ENCODE results near the gene DIAPH3.

DIAPH3 gene

GRCh38 chr13:59658738-59659330, 504.9 kb downstream of the DIAPH3 start:
- Histone ChIP-seq H4K20me1 (ENCODE audit: control insufficient read depth, insufficient read depth, low read depth, low read length) (no peaks in the 10 kb centered on the region), H3K27me3 (ENCODE audit: control insufficient read depth, low read length) (no peaks in the 10 kb centered on the region), H3F3A (ENCODE audit: control insufficient read depth, insufficient read depth) (no peaks in the 10 kb centered on the region), H3K4me3 (ENCODE audit: low read length) (no peak overlapping the region), H3K4me2 (ENCODE audit: low read length) (no peak overlapping the region), H3K79me2 (ENCODE audit: control insufficient read depth, low read length) (no peaks in the 10 kb centered on the region), H3K9me2 (replicated peaks; ENCODE audit: control insufficient read depth, low read length) (no peaks in the 10 kb centered on the region), H3K4me1 (ENCODE audit: control insufficient read depth, low read length) (no peaks in the 10 kb centered on the region), H3K9me3 (ENCODE audit: control insufficient read depth, insufficient read depth, low read length) (no peaks in the 10 kb centered on the region), H3K27ac (ENCODE audit: low read depth, low read length) (no peak overlapping the region), H3K36me3 (ENCODE audit: control insufficient read depth, low read length) (no peaks in the 10 kb centered on the region)
- TF ChIP-seq EZH2phosphoT487 (IDR thresholded peaks at IDR 0.05; ENCODE audit: borderline replicate concordance, low read length) (no peak), CTCF (IDR thresholded peaks at IDR 0.05; ENCODE audit: low read depth, low read length, poor library complexity, severe bottlenecking) (no peak)

- Histone ChIP-seq H3K4me1 (ENCODE audit: control insufficient read depth, low read length) (no peaks in the 10 kb centered on the region), H4K20me1 (ENCODE audit: control insufficient read depth, insufficient read depth, low read depth, low read length) (no peaks in the 10 kb centered on the region), H3K27me3 (ENCODE audit: control insufficient read depth, low read length) (no peaks in the 10 kb centered on the region), H3F3A (ENCODE audit: control insufficient read depth, insufficient read depth) (no peaks in the 10 kb centered on the region), H3K27ac (ENCODE audit: low read depth, low read length) (no peak overlapping the region), H3K4me2 (ENCODE audit: low read length) (no peak overlapping the region), H3K79me2 (ENCODE audit: control insufficient read depth, low read length) (no peaks in the 10 kb centered on the region), H3K36me3 (ENCODE audit: control insufficient read depth, low read length) (no peaks in the 10 kb centered on the region), H3K4me3 (ENCODE audit: low read length) (no peak overlapping the region), H3K9me2 (replicated peaks; ENCODE audit: control insufficient read depth, low read length) (no peaks in the 10 kb centered on the region), H3K9me3 (ENCODE audit: control insufficient read depth, insufficient read depth, low read length) (no peaks in the 10 kb centered on the region)
- no peak for TF ChIP-seq CTCF (IDR thresholded peaks at IDR 0.05; ENCODE audit: low read depth, low read length, poor library complexity, severe bottlenecking)
- no peak for TF ChIP-seq EZH2phosphoT487 (IDR thresholded peaks at IDR 0.05; ENCODE audit: borderline replicate concordance, low read length)
Measured at GRCh38 chr13:59658027-59658737, 505.5 kb downstream of the DIAPH3 start.

GRCh38 chr13:59653916-59654315, 509.8 kb downstream of the DIAPH3 start:
- Histone ChIP-seq H3K4me1 (ENCODE audit: control insufficient read depth, low read length) (no peaks in the 10 kb centered on the region), H3K79me2 (ENCODE audit: control insufficient read depth, low read length) (no peaks in the 10 kb centered on the region), H3K27me3 (ENCODE audit: control insufficient read depth, low read length) (no peaks in the 10 kb centered on the region), H3K36me3 (ENCODE audit: control insufficient read depth, low read length) (no peaks in the 10 kb centered on the region), H3F3A (ENCODE audit: control insufficient read depth, insufficient read depth) (no peaks in the 10 kb centered on the region), H3K9me2 (replicated peaks; ENCODE audit: control insufficient read depth, low read length) (no peaks in the 10 kb centered on the region), H3K27ac (ENCODE audit: low read depth, low read length) (no peak overlapping the region), H4K20me1 (ENCODE audit: control insufficient read depth, insufficient read depth, low read depth, low read length) (no peaks in the 10 kb centered on the region), H3K9me3 (ENCODE audit: control insufficient read depth, insufficient read depth, low read length) (no peaks in the 10 kb centered on the region), H3K4me3 (ENCODE audit: low read length) (no peak overlapping the region), H3K4me2 (ENCODE audit: low read length) (no peak overlapping the region)
- TF ChIP-seq CTCF (IDR thresholded peaks at IDR 0.05; ENCODE audit: low read depth, low read length, poor library complexity, severe bottlenecking): no peak
- no peak for TF ChIP-seq EZH2phosphoT487 (IDR thresholded peaks at IDR 0.05; ENCODE audit: borderline replicate concordance, low read length)

All from DOHH2 (cell line).